OCI-LY7 (cell line): ENCODE measurements around the gene CHST9. TPM values are rescaled to one million over a fixed set of nuclear protein-coding genes. Genes with fewer than 3 reads are reported as not detected.

Experiments
- BruUV-seq: library from RNA; stranded (reverse); fragments of 400-500 nt; replicated peaks from 2 replicates; lab custom pipeline; 2021; lab: Mats Ljungman, UMichigan
- CTCF ChIA-PET: fragments of 300-600 bp; sonication (Branson Sonifier 250); formaldehyde crosslinking; loops from one replicate; lab custom pipeline; 2022; ENCODE audit warnings: antibody characterized with exemption; ENCODE audit not compliant: unreplicated experiment; lab: Charles Lee
- POLR2A ChIA-PET: fragments of 300-600 bp; sonication (Branson Sonifier 250); formaldehyde crosslinking; loops from one replicate; lab custom pipeline; 2022; ENCODE audit warnings: antibody characterized with exemption; lab: Charles Lee
- DNase-seq: peaks from one replicate; pipeline ENCODE4 v3.0.0-alpha.2; 2015; ENCODE audit warnings: low spot score
- H2AFZ ChIP-seq: fragments of 200-600 bp; sonication (generic), shearing (Covaris generic); 2 replicates; pipeline ENCODE4 v1.6.1; 2014; ENCODE audit warnings: mild to moderate bottlenecking, antibody characterized with exemption, low read length, moderate library complexity
- H3K27ac ChIP-seq: fragments of 200-600 bp; sonication (generic); 2 replicates; pipeline ENCODE4 v1.5.1; 2014; ENCODE audit warnings: mixed run types, low read depth, mild to moderate bottlenecking, moderate library complexity, low read length, inconsistent platforms; ENCODE audit not compliant: poor library complexity, severe bottlenecking
- H3K36me3 ChIP-seq: fragments of 200-600 bp; sonication (generic); 2 replicates; pipeline ENCODE4 v1.6.1; 2014; ENCODE audit warnings: mild to moderate bottlenecking, antibody characterized with exemption, low read length, moderate library complexity, mixed read lengths; ENCODE audit not compliant: insufficient read depth
- H3K4me1 ChIP-seq: fragments of 200-600 bp; sonication (generic); 2 replicates; pipeline ENCODE4 v1.5.1; 2014; ENCODE audit warnings: mild to moderate bottlenecking, low read length; ENCODE audit not compliant: insufficient read depth, poor library complexity, severe bottlenecking
- H3K4me2 ChIP-seq: fragments of 200-600 bp; sonication (generic); 2 replicates; pipeline ENCODE4 v1.6.1; 2014; ENCODE audit warnings: mild to moderate bottlenecking, low read length
- H3K4me3 ChIP-seq: fragments of 200-600 bp; sonication (generic); 2 replicates; pipeline ENCODE4 v1.5.1; 2014; ENCODE audit warnings: mild to moderate bottlenecking, low read depth, low read length; ENCODE audit not compliant: poor library complexity, severe bottlenecking
- H3K79me2 ChIP-seq: fragments of 200-600 bp; sonication (generic); 2 replicates; pipeline ENCODE4 v1.6.1; 2016; ENCODE audit warnings: low read depth, mild to moderate bottlenecking, low read length, moderate library complexity, mixed read lengths; ENCODE audit not compliant: insufficient read depth
- H3K9me2 ChIP-seq: fragments of 200-600 bp; sonication (generic); 2 replicates; pipeline ENCODE4 v1.6.1; 2016; ENCODE audit warnings: mild to moderate bottlenecking, low read length, mixed read lengths; ENCODE audit not compliant: insufficient read depth
- H3K9me3 ChIP-seq: fragments of 200-600 bp; sonication (generic); 2 replicates; pipeline ENCODE4 v1.6.1; 2014; ENCODE audit warnings: mild to moderate bottlenecking, mixed run types, low read length, mixed read lengths
- H4K20me1 ChIP-seq: fragments of 200-600 bp; sonication (generic); 2 replicates; pipeline ENCODE4 v1.6.1; 2014; ENCODE audit warnings: mild to moderate bottlenecking, antibody characterized with exemption, low read length, moderate library complexity, mixed read lengths; ENCODE audit not compliant: insufficient read depth
- EZH2phosphoT487 ChIP-seq: fragments of 200-600 bp; sonication (generic); IDR thresholded peaks from 2 replicates; pipeline ENCODE4 v1.6.1; 2018; ENCODE audit warnings: low read depth, borderline replicate concordance, mild to moderate bottlenecking, mixed run types, antibody characterized with exemption, low read length, moderate library complexity, mixed read lengths
- intact Hi-C: fragments of 100-400 bp; cut with micrococcal nuclease; formaldehyde crosslinking; loops from one replicate; pipeline ENCODE4 v1.10.0; 2022; ENCODE audit not compliant: unreplicated experiment
- total RNA-seq, 2 experiments: library from RNA; depleted of rRNA in 1 of 2; stranded (reverse); fragments of >200 nt in 1 of 2; shearing (Covaris generic) in 1 of 2; gene quantifications; 2 replicates each; pipeline ENCODE4 v1.2.3, GENCODE V29; 2014 to 2022
- TF ChIP-seq, protein P1 (sequence below): fragments of 200-600 bp; sonication (generic); conservative IDR thresholded peaks from 2 replicates; pipeline ENCODE4 v1.5.1; 2014; ENCODE audit warnings: mild to moderate bottlenecking, antibody characterized with exemption, low read length, moderate library complexity, mixed read lengths

Gene CHST9
- total RNA-seq, 2 experiments from 2014 or later, result not detected

GRCh38 chr18:26909599-26910290, 275.4 kb downstream of the CHST9 start:
- TF ChIP-seq EZH2phosphoT487, result no peak
- TF ChIP-seq, protein P1, sequence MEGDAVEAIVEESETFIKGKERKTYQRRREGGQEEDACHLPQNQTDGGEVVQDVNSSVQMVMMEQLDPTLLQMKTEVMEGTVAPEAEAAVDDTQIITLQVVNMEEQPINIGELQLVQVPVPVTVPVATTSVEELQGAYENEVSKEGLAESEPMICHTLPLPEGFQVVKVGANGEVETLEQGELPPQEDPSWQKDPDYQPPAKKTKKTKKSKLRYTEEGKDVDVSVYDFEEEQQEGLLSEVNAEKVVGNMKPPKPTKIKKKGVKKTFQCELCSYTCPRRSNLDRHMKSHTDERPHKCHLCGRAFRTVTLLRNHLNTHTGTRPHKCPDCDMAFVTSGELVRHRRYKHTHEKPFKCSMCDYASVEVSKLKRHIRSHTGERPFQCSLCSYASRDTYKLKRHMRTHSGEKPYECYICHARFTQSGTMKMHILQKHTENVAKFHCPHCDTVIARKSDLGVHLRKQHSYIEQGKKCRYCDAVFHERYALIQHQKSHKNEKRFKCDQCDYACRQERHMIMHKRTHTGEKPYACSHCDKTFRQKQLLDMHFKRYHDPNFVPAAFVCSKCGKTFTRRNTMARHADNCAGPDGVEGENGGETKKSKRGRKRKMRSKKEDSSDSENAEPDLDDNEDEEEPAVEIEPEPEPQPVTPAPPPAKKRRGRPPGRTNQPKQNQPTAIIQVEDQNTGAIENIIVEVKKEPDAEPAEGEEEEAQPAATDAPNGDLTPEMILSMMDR, result no peak
- POLR2A ChIA-PET, result no interaction called here
- Histone ChIP-seq H3K4me3 (no peak overlapping the region), H4K20me1 (no peaks in the 10 kb centered on the region), H3K4me1 (no peaks in the 10 kb centered on the region), H2AFZ (no peak overlapping the region), H3K9me3 (no peaks in the 10 kb centered on the region), H3K79me2 (no peaks in the 10 kb centered on the region), H3K4me2 (no peak overlapping the region), H3K9me2 (no peaks in the 10 kb centered on the region), H3K36me3 (no peaks in the 10 kb centered on the region), H3K27ac (no peak overlapping the region)
- no TSS peak for BruUV-seq
- no peak for DNase-seq
- intact Hi-C loops, result no loop called here
- CTCF ChIA-PET, result no interaction called here

GRCh38 chr18:26908906-26909305, 276.2 kb downstream of the CHST9 start:
- no peaks in the 10 kb centered on the region for H4K20me1 ChIP-seq
- intact Hi-C loops, result no loop called here

DNA sequence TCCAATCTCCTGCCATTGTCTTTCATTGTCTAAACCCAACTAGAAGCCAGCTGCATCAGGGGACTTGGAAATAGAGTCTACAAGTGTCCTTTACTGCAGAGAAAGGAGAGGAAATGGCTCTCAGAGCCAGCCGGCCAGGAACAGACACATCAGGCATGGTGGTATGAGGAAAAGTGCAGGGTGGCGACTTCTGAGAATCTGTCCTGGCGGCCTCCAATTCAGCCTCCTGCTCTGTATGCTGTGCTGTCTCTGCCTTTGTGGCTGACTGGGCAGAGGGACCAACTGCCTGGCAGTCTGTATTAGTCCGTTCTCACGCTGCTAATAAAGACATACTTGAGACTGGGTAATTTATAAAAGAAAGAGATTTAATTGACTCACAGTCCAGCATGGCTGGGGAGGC, 282.8 kb downstream of the CHST9 start:
- intact Hi-C loops, result no loop called here
- POLR2A ChIA-PET, result no interaction called here
- Histone ChIP-seq H3K9me3 (no peaks in the 10 kb centered on the region), H3K9me2 (no peaks in the 10 kb centered on the region), H4K20me1 (no peaks in the 10 kb centered on the region), H3K4me1 (no peaks in the 10 kb centered on the region), H3K36me3 (no peaks in the 10 kb centered on the region), H3K79me2 (no peaks in the 10 kb centered on the region), H3K27ac (no peak overlapping the region), H2AFZ (no peak overlapping the region), H3K4me2 (no peak overlapping the region), H3K4me3 (no peak overlapping the region)
- no peak for DNase-seq
- CTCF ChIA-PET, result no interaction called here
- BruUV-seq, result no TSS peak
- TF ChIP-seq EZH2phosphoT487, result no peak
- TF ChIP-seq, protein P1, result no peak

More at GRCh38 chr18:26908906-26909305, 276.2 kb downstream of the CHST9 start:
- Histone ChIP-seq H2AFZ (no peak overlapping the region), H3K79me2 (no peaks in the 10 kb centered on the region), H3K9me2 (no peaks in the 10 kb centered on the region), H3K4me2 (no peak overlapping the region), H3K27ac (no peak overlapping the region), H3K4me1 (no peaks in the 10 kb centered on the region), H3K4me3 (no peak overlapping the region), H3K36me3 (no peaks in the 10 kb centered on the region), H3K9me3 (no peaks in the 10 kb centered on the region)
- POLR2A ChIA-PET, result no interaction called here
- TF ChIP-seq, protein P1, result no peak
- no peak for TF ChIP-seq EZH2phosphoT487
- DNase-seq, result no peak
- BruUV-seq, result no TSS peak
- CTCF ChIA-PET, result no interaction called here
